Hematopoietic multipotent progenitor cell (in vitro differentiated cells): ENCODE measurements around the gene FAF1. TPM values are rescaled to one million over a fixed set of nuclear protein-coding genes. Genes with fewer than 3 reads are reported as not detected.
"Not testable (repeated sequence)": the region's sequence is repeated elsewhere in the genome, so short reads cannot be mapped to it uniquely, and the experiment has no call there.

ENCODE experiments used
- DNase-seq, 3 donors: peaks; one replicate each; pipeline ENCODE4 v3.0.0-alpha.2; 2011 to 2015; ENCODE audit warnings: low read depth in 2 of 3, low spot score in 2 of 3
- total RNA-seq: library from RNA; depleted of rRNA; stranded (reverse); fragments of >200 nt; gene quantifications from one replicate; pipeline ENCODE4 v1.2.3, GENCODE V29; 2012

FAF1 gene
- total RNA-seq, result 14.0 TPM

- peak; percentile 96 to 98 (median 97) for DNase-seq
Observed at GRCh38 chr1:50959913-50960844, at the start of gene FAF1. FAF1 (minus strand) TSS chr1:50960267; CDS start chr1:50959811, 456 bp downstream.

DNA sequence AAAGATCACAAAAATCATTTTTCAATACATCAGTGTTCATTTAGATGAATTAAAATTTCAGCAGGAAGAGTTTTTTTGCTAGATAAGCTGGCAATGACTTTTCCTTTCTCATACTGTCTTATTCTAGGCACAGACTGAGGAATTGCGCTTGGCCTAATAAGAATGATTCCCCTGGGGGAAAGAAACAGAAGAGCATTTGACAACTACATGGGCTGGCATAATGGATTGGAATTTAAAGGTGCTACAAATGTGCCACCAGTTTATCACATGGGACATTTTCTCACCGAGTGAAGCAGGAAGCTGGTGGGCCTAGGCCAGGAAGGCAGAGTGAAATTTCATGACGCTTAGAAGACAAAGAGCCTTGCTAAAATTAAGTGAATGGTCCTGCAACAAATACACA lies 49.3 kb upstream of the FAF1 start:
- no peak for DNase-seq

DNA sequence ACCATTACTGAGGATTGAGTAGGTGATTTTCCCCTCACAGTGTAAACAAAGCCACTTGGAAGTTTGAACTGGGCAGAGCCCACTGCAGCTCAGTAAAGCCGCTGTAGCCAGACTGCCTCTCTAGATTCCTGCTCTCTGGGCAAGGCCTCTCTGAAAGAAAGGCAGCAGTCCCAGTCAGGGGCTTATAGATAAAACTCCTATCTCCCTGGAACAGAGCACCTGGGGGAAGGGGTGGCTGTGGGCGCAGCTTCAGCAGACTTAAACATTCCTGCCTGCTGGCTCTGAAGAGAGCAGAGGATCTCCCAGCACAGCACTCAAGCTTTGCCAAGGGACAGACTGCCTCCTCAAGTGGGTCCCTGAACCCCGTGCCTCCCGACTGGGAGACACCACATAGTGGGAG lies 45.5 kb upstream of the FAF1 start:
- not testable (repeated sequence) for DNase-seq

- DNase-seq, result no peak
Observed at GRCh38 chr1:51002516-51002915, 42.4 kb upstream of the FAF1 start.

DNA sequence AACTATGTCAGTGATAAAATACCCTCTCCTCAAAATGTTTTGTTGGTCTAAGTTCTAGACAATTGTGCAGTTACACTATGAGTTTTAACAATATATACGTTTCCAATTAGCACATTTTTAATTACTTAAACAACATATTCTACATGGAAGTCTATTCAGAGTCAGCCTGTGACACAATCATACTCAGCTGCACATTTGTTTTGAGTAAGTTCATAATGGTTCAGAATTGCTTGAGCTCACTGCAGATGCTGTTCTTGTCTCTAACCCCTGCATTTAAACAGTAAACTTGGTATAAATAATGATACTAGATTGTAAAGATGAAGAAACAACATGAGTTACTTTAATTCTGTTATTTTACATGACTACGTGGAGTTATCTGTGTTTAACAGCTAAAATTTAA lies 40.6 kb upstream of the FAF1 start:
- DNase-seq, result no peak

GRCh38 chr1:51000160-51000559 lies 40.1 kb upstream of the FAF1 start:
- no peak for DNase-seq

DNA sequence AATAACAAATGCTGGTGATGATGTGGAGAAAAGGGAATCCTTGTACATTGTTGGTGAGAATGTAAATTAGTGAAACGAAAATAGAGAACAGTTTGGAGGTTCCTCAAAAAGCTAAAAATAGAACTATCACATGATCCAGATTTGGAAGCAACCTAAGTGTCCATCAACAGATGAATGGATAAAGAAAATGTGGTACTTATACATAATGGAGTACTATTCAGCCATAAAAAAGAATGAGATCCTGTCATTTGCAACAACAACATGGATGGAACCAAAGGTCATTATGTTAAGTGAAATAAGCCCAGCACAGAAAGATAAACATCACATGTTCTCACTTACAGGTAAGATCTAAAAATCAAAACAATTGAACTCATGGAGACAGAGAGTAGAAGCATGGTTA lies 39.3 kb upstream of the FAF1 start:
- DNase-seq, result not testable (repeated sequence)

DNA sequence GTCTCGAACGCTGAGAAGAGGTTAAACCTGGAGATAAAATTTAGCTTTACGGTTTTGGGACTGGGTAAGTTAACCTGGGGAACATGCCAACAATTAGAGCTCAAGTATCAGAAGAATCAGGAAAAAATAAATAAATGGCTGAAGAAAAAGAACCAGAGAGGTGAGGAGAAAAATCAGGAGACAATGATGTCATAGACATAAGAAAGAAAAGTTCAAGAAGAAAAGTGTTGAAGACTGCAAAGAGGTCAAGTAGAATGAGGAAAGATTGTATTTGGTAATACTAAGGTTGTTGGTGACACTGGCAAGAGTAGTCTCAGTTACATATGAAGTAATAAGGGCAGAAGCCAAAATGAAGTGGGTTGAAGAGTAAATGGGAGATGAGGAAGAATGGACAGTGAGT lies 36.0 kb upstream of the FAF1 start:
- DNase-seq, result no peak

DNA sequence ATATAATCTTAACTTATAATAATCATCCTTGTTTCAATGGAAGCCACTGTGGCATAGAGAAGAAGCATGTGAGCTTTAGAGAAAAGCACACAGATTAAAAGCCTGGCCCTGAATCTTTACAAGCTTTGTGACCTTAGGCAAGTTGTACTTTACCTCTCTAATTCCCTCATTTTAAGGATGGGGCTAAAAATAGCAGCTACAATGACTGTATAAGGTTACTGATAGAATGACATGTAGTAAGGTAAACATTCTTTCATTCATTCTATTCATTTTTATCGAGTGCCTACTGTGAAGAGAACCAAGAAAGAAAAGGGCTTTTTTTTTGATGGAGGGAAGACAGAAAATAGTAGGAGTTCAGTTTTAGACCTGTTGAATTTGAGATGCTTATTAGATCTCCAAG lies 35.6 kb upstream of the FAF1 start:
- no peak for DNase-seq

- no peak for DNase-seq
Observed at GRCh38 chr1:50994997-50995396, 34.9 kb upstream of the FAF1 start.

DNA sequence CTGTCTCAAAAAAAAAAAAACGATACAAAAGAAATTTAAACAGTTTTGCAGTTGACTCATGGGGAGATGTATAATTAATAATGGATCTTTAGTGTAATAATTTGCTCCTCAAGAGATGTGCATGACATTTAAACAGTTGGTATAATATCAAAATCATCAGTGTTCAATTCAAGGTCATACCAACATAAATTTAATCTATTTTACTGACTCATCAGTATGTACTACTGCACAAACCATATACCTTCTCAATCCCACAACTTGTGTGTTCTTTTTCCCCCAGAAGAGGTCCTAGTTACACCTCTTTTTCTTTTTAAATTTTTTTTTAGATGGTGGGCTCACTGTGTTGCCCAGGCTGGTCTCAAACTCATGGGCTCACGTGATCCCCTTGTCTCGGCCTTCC lies 33.6 kb upstream of the FAF1 start:
- no peak for DNase-seq

DNA sequence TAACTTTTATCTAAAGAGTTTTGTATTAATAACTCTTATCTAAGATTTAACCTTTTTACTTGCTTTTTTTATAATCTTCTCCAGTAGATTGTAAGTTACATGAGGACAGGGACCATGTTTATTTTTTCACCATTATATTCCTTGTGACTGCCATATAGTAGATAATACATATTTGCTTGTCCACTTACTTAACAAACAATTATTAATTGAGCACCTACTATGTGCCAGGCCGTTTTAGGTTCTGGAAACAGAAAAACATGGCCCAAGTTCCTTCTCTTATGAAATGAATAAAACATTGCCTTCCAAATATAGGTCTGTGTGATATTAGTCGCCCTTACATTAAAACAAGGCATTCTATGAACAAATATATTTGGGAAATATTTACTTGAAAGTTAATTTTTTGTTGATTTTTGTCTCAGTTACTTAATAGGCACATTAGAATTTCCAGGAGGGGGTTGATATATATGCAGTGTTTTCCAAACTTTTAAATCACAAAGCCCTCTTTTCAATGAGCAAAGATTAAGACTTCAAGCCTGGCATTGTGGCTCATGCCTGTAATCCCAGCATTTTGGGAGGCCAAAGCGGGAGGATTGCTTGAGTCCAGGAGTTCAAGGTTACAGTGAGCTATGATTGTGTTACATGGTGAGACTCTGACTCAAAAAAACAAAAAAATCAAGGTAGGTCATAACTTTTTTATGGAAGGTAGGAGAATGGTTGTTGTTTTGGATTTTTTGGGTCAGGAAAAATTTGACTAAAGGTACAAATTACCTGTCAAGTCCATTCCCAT lies 32.7 kb upstream of the FAF1 start:
- DNase-seq, result no peak

DNA sequence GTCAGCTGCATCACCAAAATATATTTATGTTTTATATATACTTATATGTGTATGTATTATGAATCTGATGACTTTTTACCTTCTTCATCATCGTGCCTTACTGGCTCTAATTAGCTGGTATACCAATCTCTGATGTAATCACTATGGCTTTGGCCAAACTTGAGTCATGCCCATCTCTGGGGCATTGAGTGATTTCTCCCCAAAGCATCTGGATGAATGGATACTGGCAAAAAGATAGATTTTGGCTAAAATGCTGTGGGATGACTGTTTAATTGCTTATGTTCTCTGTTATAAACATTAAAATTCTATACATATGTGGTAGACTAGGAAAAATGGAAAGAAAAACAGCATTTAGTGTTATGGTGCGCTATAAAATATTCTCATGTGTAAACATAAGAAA lies 29.6 kb upstream of the FAF1 start:
- no peak for DNase-seq

GRCh38 chr1:50986653-50987052 lies 26.6 kb upstream of the FAF1 start:
- no peak for DNase-seq

DNA sequence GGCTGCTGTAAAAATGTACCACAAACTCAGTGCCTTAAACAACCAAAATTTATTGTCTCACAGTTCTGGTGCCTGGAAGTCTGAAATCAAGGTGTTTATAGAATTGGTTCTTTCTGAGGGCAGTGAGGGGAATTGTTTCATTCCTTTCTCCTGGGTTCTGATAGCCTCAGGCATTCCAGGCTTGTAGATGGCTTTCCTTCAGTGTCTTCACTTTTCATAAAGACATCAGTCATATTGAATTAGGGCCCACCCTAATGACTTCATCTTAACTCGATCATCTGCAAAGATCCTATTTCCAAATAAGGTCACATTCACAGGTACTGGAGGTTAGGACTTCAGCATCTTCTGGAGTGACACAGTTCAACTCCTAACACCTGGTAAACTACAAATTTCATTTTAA lies 25.0 kb upstream of the FAF1 start:
- no peak for DNase-seq

DNA sequence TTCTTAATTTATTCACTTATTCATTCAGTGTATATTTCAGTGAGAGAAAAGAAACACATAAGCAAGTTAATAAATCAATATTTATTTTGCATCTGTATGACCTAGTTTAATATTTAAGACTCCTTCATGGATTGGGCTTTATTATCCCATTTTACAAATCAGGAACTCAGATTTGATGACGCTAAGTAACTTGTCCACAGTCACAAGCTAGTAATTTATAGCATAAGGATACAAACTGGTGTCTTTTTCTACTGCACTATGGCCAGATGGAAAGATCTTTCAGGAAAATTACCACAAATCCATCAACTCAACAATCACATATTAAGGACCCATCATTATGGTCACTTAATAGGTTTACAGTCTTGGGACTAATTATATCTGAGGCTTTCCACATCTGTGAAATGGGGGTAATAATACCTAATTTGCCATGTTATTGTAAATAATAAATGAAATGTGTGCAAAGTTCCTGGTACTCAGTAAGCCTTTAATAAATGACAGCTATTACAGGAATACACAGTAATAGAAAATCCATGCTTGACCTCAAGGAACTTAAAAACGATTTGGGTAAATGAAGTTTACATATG lies 23.2 kb upstream of the FAF1 start:
- no peak for DNase-seq

GRCh38 chr1:50982611-50983010 lies 22.5 kb upstream of the FAF1 start:
- no peak for DNase-seq

- no peak for DNase-seq
Observed at GRCh38 chr1:50981741-50982140, 21.7 kb upstream of the FAF1 start.

GRCh38 chr1:50980505-50980904 lies 20.4 kb upstream of the FAF1 start:
- DNase-seq, result no peak

DNA sequence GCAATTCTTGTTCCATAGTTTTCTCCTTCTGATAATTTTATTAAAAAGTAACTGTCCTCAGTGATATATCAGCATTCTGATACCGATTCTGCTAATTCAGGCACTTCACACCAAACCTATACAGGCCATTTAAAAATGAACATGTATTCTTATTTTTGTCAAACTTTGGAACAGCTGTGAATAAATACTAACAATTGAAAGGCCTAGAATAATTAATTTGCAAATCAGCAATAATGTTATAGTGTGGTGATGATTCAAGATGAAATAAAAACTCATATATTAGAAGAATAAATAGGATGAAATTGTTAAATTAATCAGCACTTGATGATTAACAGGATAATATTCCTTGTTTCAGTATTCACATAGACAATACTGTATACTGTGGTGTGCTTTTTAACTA lies 19.9 kb upstream of the FAF1 start:
- DNase-seq, result no peak
